Esophagus muscularis mucosa (tissue), 4 donors: ENCODE measurements around the gene MARCHF9.

Experiments
- EP300 ChIP-seq: sonication (generic); formaldehyde crosslinking; IDR thresholded peaks from one replicate; pipeline ENCODE4 v1.6.1; 2017; ENCODE audit warnings: antibody characterized with exemption
- POLR2A ChIP-seq: fragments of 450-650 bp; IDR thresholded peaks from one replicate; pipeline ENCODE4 v1.6.1; 2017; ENCODE audit warnings: antibody characterized with exemption, moderate library complexity, mild to moderate bottlenecking, low read depth
- POLR2AphosphoS5 ChIP-seq, 2 donors: sonication (generic); formaldehyde crosslinking; IDR thresholded peaks; one replicate each; pipeline ENCODE4 v1.6.1; 2017; ENCODE audit warnings: antibody characterized with exemption in 2 of 2
- TF ChIP-seq, protein P1 (sequence below), 3 experiments: fragments of 200-600 bp in 2 of 3; fragments of 450-650 bp in 1 of 3; sonication (generic) in 2 of 3; IDR thresholded peaks; one replicate each; pipeline ENCODE4 v1.5.1; 2017 to 2019; ENCODE audit warnings: antibody characterized with exemption in 3 of 3, mild to moderate bottlenecking in 2 of 3, moderate library complexity in 1 of 3

DNA sequence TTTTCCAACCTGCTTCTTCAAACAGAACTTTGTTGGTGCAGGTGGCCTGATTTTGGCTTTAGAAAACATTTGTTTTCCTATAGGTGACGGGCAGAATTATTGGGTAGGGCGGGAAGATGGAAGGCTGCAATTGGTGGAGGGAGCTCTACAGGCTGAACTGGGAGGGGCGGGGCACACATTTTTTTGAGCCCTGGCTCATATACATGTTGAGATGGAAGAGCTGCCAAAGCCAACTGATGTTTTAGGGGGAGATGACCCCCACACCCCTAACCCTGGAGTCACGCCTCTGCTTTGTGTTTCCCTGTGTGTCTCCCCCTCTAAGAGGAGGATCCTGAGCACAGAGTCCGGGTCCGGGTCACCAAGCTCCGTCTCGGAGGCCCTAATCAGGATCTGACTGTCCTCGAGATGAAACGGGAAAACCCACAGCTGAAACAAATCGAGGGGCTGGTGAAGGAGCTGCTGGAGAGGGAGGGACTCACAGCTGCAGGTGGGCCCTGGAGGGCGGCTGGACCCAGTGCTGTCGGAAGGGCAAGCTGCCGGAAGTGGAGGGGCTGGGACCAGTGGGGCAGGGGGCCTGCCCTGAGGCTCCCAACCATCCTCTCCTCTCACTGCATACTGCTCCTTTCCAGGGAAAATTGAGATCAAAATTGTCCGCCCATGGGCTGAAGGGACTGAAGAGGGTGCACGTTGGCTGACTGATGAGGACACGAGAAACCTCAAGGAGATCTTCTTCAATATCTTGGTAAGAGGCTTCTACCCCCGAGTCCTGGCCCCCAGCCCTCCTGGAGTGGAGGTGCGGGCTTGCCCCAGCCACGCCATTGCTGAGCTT, 34.9 kb upstream of the MARCHF9 start:
- TF ChIP-seq, protein P1, sequence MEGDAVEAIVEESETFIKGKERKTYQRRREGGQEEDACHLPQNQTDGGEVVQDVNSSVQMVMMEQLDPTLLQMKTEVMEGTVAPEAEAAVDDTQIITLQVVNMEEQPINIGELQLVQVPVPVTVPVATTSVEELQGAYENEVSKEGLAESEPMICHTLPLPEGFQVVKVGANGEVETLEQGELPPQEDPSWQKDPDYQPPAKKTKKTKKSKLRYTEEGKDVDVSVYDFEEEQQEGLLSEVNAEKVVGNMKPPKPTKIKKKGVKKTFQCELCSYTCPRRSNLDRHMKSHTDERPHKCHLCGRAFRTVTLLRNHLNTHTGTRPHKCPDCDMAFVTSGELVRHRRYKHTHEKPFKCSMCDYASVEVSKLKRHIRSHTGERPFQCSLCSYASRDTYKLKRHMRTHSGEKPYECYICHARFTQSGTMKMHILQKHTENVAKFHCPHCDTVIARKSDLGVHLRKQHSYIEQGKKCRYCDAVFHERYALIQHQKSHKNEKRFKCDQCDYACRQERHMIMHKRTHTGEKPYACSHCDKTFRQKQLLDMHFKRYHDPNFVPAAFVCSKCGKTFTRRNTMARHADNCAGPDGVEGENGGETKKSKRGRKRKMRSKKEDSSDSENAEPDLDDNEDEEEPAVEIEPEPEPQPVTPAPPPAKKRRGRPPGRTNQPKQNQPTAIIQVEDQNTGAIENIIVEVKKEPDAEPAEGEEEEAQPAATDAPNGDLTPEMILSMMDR (IDR thresholded peaks at IDR 0.05), result no peak
- TF ChIP-seq POLR2A (no peak), POLR2AphosphoS5 (IDR thresholded peaks at IDR 0.05) (no peak), EP300 (no peak)
